Measurements from ENCODE around the gene RNF212B.

The RNF212B gene

GRCh38 chr14:23321572-23322547, 84.1 kb downstream of the RNF212B start:
- no peak for DNase-seq

All from NCI-H446 treated with DMSO at 0.1 percent for 48 hours (cell line).